RWPE2 (cell line): ENCODE data around the gene ALK.
A peak's percentile ranks its signal among the peaks of the same experiment; 100 is the strongest.

Experiments used
- ATAC-seq: fragments of 200-7000 bp; cut with Tn5 transposase; 3 replicates; pipeline ENCODE4 v1.9.1; 2021; ENCODE audit warnings: low read depth
- DNase-seq: peaks from one replicate; pipeline ENCODE4 v3.0.0-alpha.2; 2020; ENCODE audit warnings: low spot score
- H3K27ac ChIP-seq: fragments of 450-650 bp; 2 replicates; pipeline ENCODE4 v1.5.1; 2017; ENCODE audit warnings: mild to moderate bottlenecking; ENCODE audit not compliant: poor library complexity, severe bottlenecking
- H3K27me3 ChIP-seq: fragments of 250-450 bp; sonication (Bioruptor Pico); 2 replicates; pipeline ENCODE4 v1.5.1; 2021; ENCODE audit warnings: mild to moderate bottlenecking, moderate library complexity; ENCODE audit not compliant: insufficient read depth, poor library complexity, severe bottlenecking
- H3K36me3 ChIP-seq: fragments of 250-450 bp; sonication (Bioruptor Pico); 2 replicates; pipeline ENCODE4 v1.5.1; 2020; ENCODE audit warnings: low read depth, mild to moderate bottlenecking, moderate library complexity
- H3K4me1 ChIP-seq: fragments of 250-450 bp; sonication (Bioruptor Pico); 2 replicates; pipeline ENCODE4 v1.5.1; 2021; ENCODE audit warnings: mild to moderate bottlenecking, moderate library complexity; ENCODE audit not compliant: insufficient read depth, poor library complexity, severe bottlenecking
- H3K4me3 ChIP-seq: fragments of 250-450 bp; sonication (Bioruptor Pico); 2 replicates; pipeline ENCODE4 v1.5.1; 2021; ENCODE audit warnings: mild to moderate bottlenecking, moderate library complexity; ENCODE audit not compliant: severe bottlenecking
- H3K9me3 ChIP-seq: fragments of 250-450 bp; sonication (Bioruptor Pico); 2 replicates; pipeline ENCODE4 v1.5.1; 2021; ENCODE audit warnings: mild to moderate bottlenecking, moderate library complexity; ENCODE audit not compliant: severe bottlenecking
- TF ChIP-seq, protein P1 (sequence below): fragments of 450-650 bp; IDR thresholded peaks from one replicate; pipeline ENCODE4 v1.5.1; 2017; ENCODE audit warnings: mild to moderate bottlenecking, moderate library complexity; ENCODE audit not compliant: poor library complexity, severe bottlenecking

Gene ALK

DNA sequence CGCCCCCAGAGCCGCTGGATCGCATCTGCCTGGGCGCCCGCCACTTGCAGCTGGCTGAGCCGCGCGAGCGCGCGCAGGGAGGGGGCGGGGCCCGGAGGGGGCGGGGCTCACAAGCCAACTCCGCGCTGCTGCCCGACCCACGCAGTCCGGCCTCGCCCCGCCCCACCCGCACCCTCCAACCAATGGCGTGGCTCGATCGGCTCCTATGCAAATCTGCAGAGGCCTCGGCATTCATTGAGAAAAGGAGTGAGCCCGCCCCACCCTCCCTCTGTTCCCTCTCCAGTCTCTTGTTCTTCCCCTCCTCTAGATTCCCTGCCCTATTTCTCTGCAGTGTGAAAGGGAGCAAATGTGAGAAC, at the start of gene ALK:
Gene ALK, minus strand, starts transcription at position 27 of the 356 bp plus-strand sequence. CDS start 927 bp downstream, outside the sequence.
- DNase-seq: peak; percentile 92
- no peaks in the 10 kb centered on the region for H3K4me1 ChIP-seq
- ATAC-seq: peak; percentile 95
- no peaks in the 10 kb centered on the region for H3K9me3 ChIP-seq
- peak within 1 kb of the TSS; percentile 27 for H3K4me3 ChIP-seq
- H3K36me3 ChIP-seq: no peaks in the 10 kb centered on the region
- H3K27me3 ChIP-seq: peaks cover 41% of the 10 kb centered on the region
- no peak within 1 kb of the TSS for H3K27ac ChIP-seq
- TF ChIP-seq, protein P1, sequence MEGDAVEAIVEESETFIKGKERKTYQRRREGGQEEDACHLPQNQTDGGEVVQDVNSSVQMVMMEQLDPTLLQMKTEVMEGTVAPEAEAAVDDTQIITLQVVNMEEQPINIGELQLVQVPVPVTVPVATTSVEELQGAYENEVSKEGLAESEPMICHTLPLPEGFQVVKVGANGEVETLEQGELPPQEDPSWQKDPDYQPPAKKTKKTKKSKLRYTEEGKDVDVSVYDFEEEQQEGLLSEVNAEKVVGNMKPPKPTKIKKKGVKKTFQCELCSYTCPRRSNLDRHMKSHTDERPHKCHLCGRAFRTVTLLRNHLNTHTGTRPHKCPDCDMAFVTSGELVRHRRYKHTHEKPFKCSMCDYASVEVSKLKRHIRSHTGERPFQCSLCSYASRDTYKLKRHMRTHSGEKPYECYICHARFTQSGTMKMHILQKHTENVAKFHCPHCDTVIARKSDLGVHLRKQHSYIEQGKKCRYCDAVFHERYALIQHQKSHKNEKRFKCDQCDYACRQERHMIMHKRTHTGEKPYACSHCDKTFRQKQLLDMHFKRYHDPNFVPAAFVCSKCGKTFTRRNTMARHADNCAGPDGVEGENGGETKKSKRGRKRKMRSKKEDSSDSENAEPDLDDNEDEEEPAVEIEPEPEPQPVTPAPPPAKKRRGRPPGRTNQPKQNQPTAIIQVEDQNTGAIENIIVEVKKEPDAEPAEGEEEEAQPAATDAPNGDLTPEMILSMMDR: no peak

DNA sequence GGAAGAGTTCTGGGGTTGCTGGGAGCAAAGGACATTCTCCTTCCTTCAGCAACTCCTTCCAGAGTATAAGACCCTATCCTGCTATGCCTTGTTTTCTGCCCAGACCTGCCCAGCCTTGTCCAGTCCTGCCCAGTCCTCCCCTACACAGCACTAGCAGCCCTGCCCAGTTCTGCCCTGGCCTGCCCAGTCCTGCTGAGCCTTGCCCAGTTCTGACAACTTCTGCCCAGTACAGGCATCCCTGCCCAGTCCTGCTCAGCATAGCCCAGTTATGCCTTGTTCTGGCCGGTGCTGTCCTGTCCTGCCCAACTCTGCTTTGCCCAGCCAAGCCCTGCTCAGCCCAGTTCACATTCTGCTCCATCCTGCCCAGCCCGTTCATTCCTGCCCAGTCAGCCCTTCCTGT, 44.9 kb upstream of the ALK start:
- ATAC-seq (peak; percentile 64), DNase-seq (no peak)
- Histone ChIP-seq H3K4me1 (no peaks in the 10 kb centered on the region), H3K36me3 (no peaks in the 10 kb centered on the region), H3K27ac (peak overlapping the region; percentile 14), H3K4me3 (no peak overlapping the region), H3K27me3 (peaks cover 34% of the 10 kb centered on the region), H3K9me3 (no peaks in the 10 kb centered on the region)
- TF ChIP-seq, protein P1: no peak

DNA sequence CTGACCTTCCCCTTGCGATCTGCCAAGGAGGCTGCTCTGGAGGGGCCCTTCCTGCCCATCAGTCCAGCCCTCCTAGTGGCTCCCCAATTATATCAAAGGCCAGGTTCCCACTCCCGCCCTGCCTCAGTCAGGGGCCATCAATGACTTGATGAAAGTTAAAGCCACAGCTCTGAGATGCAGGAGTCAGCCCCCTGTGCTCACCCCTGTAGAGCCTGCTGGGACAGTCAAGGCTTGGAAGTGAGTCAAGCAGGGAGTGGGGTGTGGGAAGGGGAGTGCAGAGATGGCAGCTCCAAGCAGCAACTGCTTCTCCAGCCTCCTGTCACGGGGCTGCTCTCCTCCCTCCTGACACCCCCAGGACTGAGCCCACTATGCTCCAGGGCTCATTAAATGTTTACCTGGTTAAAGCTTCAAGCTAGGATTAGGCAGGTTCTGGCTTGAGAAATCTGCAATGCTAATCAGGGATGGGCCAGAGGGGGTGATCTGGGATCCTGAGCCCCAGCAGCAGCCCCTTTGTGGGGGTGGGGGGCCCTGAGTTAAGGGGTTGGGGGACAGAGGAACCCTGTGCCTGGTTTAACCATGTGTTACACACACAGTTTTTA, 42.7 kb upstream of the ALK start:
- peaks cover 54% of the 10 kb centered on the region for H3K27me3 ChIP-seq
- TF ChIP-seq, protein P1: no peak

DNA sequence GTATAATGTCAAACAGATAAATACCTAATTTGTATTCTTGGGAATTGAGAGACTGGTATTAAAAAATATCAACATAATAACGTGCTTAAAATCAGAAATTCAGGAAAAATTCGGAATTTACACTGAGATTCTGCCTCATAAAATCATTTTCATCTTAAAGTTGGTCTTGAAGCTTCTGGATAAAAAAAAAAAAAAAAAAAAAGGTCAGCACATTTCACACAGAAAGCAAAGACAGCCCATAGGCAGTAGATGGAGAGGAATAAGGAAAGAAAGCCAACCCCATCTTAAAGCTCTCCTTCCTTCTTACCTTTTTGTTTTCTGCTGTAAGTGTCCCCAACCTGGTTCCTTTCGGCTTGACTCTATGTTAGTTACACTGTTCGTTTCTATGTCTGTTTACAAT, 41.5 kb upstream of the ALK start:
- TF ChIP-seq, protein P1: no peak
- H3K36me3 ChIP-seq: no peaks in the 10 kb centered on the region
- no peaks in the 10 kb centered on the region for H3K9me3 ChIP-seq
- H3K4me1 ChIP-seq: no peaks in the 10 kb centered on the region
- ATAC-seq (no peak), DNase-seq (no peak)
- peaks cover 65% of the 10 kb centered on the region for H3K27me3 ChIP-seq
- no peak overlapping the region for H3K4me3 ChIP-seq
- no peak overlapping the region for H3K27ac ChIP-seq

More for the DNA sequence above, 42.7 kb upstream of the ALK start:
- Histone ChIP-seq H3K9me3 (no peaks in the 10 kb centered on the region), H3K4me3 (no peak overlapping the region), H3K27ac (no peak overlapping the region), H3K36me3 (no peaks in the 10 kb centered on the region), H3K4me1 (no peaks in the 10 kb centered on the region)
- ATAC-seq: no peak
- DNase-seq: no peak

DNA sequence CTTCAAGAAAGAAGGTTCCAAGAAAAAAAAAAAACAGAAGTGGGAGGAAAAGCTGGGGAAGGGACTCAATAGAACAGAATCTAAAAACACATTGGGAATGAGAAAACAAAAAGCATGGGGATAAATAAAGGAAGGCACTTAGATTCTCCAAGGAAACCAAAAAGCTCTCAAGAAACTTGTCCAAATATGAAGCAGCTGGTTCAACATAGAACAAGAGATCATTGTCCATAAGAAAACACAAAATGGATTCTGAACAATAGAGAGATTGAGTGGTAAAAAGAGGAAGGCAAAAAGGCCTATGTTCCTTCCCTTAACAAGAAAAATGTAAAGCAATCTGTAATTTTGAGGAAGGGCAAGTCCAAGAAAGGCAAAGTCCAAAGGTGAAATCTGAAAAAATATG, 32.9 kb upstream of the ALK start:
- H3K4me3 ChIP-seq: no peak overlapping the region

More for the DNA sequence above, 32.9 kb upstream of the ALK start:
- ATAC-seq (no peak), DNase-seq (no peak)
- Histone ChIP-seq H3K4me1 (no peaks in the 10 kb centered on the region), H3K36me3 (no peaks in the 10 kb centered on the region), H3K27ac (no peak overlapping the region), H3K27me3 (peaks cover 37% of the 10 kb centered on the region), H3K9me3 (no peaks in the 10 kb centered on the region)
- TF ChIP-seq, protein P1: no peak
